Activated CD4-positive, alpha-beta T cell treated with anti-CD3 and anti-CD28 coated beads, Interleukin-2, amount 50 U/mL, for 24 hours (primary cell): Measurements from ENCODE around the gene FAM124A.

Experiments
- DNase-seq, 2 donors: peaks; one replicate each; pipeline ENCODE4 v3.0.0-alpha.2; 2020; ENCODE audit warnings: low read depth in 1 of 2, low spot score in 1 of 2

FAM124A gene

GRCh38 chr13:51241720-51242119 is 19.5 kb downstream of the FAM124A start:
- DNase-seq, result no peak

- no peak for DNase-seq
These were observed 21.0 kb downstream of the FAM124A start for GRCh38 chr13:51243227-51243626.

- no peak for DNase-seq
These were observed 21.6 kb downstream of the FAM124A start for GRCh38 chr13:51243832-51244231.

GRCh38 chr13:51244637-51245405 is 22.6 kb downstream of the FAM124A start:
- no peak for DNase-seq

- no peak for DNase-seq
These were observed 23.4 kb downstream of the FAM124A start for GRCh38 chr13:51245583-51245982.

- DNase-seq, result no peak
These were observed 23.8 kb downstream of the FAM124A start for GRCh38 chr13:51246025-51246417.

- DNase-seq, result no peak
These were observed 24.4 kb downstream of the FAM124A start for GRCh38 chr13:51246418-51247277.

GRCh38 chr13:51249255-51249654 is 27.1 kb downstream of the FAM124A start:
- no peak for DNase-seq

GRCh38 chr13:51249770-51250741 is 27.9 kb downstream of the FAM124A start:
- DNase-seq, result no peak

GRCh38 chr13:51251480-51251879 is 29.3 kb downstream of the FAM124A start:
- no peak for DNase-seq

GRCh38 chr13:51252954-51253532 is 30.8 kb downstream of the FAM124A start:
- no peak for DNase-seq

- DNase-seq, result no peak
These were observed 33.4 kb downstream of the FAM124A start for GRCh38 chr13:51255556-51255955.

- DNase-seq, result no peak
These were observed 35.0 kb downstream of the FAM124A start for GRCh38 chr13:51257187-51257586.

- DNase-seq, result no peak
These were observed 36.7 kb downstream of the FAM124A start for GRCh38 chr13:51258612-51259548.

- no peak for DNase-seq
These were observed 38.0 kb downstream of the FAM124A start for GRCh38 chr13:51260154-51260553.

- DNase-seq, result no peak
These were observed 39.5 kb downstream of the FAM124A start for GRCh38 chr13:51261610-51262249.

GRCh38 chr13:51262501-51263211 is 40.5 kb downstream of the FAM124A start:
- DNase-seq, result no peak

GRCh38 chr13:51266642-51267041 is 44.4 kb downstream of the FAM124A start:
- DNase-seq, result no peak

- no peak for DNase-seq
These were observed 45.4 kb downstream of the FAM124A start for GRCh38 chr13:51267622-51268021.
